T-helper 9 cell (primary cell): Measurements from ENCODE around the gene NR2F2.

Experiments used
- DNase-seq: peaks from one replicate; pipeline ENCODE4 v3.0.0-alpha.2; 2020

NR2F2 gene

DNA sequence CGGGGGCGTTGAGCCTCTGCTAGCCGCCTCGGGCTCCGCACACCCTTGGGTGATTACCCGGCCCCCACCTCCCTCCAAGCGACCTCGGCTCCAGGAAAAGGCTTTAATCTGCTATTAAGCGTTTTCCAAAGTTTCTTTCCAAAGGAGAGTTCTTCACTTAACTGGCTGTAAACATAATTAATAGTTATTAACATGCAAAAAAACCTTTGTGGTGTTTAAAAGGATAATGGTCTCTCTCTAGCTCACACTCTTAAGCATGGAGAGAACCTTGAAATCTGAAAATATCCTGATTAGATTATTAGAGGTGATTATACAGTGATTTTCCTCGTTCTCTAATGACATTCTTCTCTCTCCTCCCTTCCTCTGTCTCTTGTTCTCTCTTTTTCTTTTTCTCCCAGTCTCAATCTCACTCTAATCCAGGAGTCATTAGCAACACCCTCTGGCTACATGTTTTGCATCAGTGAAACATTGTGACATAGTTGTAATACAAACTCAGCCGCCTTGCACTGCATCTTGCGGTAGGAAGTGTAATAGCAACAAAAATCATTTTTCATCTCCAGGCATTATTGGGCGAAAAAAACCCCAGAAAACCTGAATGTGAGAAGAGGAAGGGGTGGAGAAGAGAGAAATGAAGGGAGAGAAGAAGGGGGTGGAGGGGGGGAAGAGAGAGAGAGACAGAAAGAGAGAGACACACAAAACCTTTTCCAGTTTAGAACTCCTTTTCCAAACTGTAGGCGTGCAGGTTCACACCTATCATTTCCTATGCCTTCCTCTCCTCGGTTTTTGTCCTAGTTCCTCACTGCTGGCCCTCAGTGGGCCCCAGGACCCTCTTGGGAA is 24.4 kb downstream of the NR2F2 start:
- DNase-seq = no peak

DNA sequence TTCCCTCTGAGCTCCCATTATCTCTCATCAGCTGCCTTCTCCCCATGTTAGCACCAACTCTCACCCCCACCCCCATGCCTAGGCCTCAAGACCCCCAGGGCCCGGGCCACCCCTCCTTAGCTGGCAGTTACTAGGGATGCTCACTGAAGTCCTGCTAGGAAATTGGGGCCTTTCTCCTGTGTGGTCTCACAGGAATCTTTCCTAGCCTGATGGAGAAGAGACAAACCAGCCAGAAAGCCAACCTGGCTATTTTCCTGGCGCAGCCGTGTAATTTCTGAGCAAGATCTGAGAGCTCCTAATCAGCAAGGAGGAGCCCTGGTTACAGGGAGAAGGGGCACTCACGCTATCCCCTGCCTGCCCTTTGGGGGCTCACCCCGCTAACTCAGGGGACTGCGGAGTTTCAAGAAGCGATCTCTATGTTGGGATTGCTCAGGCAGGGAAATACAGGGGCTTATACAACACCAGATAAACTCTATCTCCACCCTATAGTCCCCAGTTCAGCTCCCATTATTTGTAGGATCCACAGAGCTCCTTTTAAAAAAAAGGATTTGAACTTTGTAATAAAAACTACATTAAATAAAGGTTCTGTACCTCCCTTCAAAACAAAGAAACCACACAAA is 25.2 kb downstream of the NR2F2 start:
- no peak for DNase-seq

DNA sequence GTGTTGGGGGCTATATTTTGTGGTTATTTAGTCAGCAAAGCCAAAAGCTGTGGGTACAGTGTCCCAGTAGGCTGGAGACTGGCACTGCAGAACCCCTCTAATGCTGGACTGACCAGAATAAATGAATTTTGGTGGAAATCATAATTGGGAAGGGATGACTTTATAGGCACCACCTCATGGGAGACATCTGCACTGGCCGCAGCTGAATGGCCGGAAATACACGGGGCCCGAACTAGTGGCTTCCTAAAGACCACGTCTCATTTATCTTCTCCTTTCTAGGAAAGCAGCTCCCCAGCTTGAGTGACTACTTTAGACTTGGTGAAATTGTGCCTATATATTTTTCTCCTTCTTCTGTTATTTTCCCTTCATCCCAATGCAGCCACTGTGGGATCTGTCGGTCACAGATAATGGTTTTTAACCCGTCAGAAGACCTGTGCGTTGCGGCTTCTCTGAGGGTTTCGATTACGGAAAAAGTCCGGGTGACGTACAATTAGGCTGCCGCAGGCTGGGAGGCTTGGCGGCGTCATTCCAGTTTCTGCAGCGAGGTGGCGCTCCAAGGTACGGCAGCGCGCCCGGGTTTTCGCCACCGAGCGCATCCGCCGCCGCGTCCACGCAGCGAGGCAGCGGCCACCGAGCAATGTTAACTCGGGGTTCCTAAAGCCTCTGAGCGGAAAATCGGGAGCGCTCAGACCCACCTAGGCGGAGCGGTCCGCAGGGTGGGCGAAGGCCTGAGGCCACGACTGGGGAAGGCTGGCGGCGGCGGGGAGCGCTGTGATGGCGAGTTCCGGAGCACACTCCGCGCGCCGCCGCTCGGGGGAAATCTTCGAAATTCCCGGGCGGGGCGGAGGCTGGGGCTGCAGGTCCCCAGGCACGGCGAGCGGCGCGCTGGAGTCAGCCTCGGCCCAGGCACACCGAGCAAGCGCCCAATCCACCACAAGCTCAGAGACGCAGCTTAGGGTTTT is 26.3 kb downstream of the NR2F2 start:
- DNase-seq = peak; percentile 50

DNA sequence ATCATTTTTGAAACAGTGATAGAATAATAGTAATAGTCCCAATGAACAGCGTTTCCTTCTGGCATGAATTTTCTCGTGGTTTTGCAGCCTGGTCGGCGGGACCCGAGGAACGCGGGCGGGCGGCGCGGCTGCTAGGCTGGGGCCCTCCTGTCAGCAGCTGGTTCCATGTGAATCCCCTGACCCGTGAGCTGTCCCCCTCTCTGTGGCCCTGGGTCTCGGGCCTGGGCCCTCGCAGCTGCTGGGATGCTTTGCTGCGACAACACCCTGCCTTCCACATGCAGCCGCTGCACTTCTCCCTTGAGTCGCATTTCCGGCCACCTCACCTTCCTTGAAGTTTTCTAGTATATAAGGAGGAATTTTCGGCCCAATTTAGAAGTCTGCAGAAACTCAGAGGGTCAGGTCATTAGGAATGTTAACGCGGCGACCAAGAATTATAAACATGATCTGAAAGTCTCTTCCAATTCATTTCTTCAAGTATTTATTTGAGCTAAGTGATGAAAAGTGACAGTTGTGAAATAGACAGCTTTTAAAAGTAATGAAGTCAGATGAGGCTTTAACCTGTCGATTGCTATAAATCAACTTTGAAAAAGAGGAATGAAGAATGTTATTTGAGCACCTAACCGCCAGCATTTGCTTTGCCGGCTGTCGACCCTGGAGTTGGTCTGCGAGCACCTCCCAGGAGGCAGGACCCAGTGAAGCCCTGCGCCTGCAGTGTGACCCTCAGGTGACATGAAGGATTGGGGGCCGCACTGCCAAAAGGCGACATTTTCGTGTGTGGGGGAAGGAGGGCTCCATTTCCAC is 27.7 kb downstream of the NR2F2 start:
- no peak for DNase-seq

DNA sequence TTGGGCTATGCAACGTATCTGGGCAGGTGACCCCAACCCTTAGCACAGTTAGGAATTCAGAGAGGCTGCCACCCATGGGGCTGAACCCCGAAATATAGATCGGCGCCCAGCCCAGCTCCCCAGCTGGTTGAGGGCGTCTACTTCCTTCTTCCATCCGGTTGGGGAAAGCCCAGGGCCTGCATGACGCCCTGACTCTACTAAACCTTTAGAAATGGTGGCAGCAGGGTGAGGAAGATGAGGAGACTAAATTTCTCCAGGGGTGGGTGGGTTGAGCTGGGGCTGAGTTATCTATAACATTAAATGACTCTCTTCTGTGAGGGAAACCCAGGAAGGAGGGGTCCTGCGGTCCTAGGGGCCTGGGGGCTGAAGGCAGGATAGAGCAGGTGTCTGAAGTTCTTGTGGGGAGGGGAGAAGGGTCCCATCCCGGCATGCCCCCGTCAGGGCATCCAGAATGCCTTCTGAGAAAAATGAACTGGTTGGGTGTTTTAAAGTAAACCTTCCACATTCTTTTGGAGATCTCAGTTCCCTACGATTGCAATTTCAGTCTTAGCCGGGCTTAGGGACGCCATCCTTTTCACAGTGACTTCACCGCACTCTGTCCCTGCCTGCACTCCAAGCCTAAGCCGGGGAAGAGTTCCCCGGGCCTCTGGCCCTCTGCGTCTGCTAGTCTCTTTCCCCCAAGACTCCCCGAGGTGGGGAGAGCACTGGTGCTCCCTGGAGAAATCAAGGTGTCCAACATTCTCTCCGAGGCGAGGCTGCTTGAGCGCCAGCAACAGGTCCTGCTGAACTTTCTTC is 28.5 kb downstream of the NR2F2 start:
- DNase-seq = no peak

DNA sequence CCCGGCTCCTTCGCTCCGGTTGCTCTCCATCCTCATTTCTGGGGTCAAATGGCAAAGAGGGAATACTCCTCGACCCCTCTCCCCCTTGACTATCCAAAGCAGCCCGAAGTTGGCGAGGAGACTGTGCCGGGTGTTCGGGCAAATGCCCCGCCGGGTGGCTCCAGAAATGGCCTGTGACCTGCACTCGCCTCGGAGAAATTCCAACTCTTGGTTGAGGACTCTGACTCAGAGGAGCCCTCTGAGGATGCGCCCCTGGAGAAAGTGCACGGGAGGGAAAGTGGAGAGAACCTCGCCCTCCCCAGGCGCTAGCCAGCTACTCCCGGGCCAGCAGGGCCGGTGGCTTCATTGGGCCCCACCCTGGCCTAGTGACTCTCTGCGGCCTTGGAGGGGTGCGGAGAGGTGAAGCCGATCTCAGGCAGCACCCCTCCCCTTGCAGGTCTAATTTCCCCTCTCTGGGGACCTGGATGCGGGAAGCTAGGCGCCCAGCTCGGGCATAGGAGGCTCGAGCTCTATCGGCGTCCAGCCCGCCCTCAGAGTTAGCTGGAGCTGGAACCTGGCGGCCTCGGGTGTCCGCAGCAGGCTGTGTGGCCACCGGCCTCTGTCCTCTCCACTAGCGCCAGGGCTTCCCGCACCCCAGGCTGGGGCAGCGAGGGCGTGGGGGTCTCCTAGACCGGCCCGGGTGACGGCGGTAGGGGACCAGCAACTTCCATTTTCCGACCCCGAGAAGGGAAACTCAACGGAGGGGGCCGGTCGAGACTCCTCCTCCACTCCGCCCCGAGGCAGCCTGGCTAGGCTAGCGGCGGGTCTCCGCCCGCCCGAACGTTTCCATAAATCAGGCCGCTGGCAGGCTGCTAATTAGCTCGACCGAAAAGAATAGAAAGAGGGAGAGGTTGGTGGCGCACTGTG is 29.4 kb downstream of the NR2F2 start:
- DNase-seq = no peak

DNA sequence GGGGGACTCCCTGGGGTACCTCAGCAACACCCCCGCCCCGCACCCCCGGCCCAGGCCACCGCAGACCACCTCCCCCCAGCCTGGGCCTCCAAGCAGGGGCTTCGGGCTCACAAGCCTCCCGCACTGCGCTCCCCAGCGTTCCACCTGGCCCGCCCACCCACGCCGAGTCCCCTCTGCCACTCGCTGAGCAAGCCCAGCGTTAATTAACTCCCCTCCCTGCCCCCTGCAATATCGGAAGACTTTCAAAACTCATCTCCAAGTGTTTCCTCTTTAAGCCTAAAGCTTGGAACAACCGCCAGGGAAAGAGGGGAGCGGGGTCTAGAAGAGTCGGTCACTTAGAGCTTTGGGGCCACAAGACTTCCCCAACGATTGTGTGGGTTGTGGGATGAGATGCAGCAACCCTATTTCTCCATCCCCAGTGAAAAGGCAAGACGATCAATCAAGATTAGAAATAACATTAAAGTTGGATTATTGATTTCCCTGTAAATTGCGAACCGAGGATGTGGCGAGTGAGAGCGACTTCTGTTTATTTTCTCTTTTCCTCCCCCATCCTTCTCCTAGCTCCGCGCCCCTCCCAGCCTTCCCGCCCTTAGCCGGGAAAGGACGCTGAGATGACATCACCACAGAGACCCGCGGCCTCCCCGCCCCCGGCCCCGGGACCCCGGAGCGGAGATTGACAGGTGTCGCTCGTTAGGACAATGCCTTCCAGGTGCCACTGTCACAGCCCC is 30.2 kb downstream of the NR2F2 start:
- DNase-seq = no peak

DNA sequence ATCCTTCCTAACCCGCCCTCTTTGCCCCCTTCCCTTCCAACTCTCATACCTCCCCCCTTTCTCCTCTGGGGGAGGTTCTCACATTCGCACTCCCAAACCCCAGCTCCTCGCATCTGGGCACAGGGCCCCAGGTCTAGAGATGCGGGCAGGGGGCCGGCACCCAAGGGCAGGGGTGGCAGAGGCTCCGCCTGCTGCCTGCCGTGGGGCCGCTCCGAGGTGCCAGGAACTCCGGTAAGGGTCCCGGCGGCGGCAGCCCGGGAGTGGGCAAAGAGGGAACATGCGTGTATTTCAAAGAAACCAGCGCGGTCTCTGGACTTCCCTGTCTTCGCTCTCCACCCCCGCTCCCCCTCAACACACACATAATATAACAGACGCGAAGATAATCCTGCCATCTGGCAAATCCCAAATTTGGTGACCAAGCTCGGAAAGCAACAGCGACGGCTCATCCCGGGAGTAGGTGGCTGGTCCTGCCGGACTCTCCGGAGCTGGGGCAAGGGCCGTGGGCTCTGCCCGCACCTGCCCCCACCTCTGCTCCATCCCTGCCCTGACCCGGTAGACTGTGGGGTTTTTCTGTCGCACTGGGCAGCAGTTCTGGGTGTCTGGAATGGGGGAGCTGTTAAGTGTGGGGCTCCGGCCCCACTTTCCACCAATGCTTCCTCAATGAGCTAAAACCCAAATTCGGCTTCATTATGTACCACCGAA is 31.0 kb downstream of the NR2F2 start:
- DNase-seq = no peak

DNA sequence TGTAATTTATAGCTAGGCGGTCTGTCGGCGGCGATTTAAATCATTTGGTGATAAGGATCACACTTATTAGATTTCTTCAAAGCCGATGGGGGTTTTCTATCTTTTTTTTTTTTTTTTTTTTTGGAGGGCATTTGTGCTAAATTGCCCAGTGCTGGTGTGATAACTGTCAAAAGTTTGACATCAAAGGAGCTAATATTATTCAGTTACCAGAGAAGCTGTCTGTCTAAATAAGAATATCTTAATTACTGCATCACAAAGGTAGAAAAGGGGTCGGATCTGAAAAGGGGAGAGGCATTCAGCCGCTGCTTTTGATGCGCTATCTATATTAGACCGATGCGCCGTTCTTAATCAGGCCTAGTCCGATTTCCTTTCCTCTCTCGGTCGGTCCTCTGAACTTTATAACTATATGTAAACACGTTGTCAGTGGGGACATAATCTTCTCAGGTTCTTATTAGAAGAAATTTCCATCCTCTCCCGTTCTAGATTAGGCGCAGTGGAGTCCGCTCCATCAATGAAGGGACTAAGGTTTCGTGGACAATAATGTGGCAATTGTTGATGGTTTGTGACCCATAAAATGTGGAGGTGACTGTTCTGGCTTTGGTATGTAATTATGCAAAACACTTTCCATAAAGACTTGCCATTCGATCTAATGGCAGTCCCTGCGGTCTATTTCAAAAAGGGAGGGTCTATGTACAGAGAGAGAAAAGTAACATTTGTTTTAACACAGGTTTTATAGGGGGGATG is 31.7 kb downstream of the NR2F2 start:
- no peak for DNase-seq

DNA sequence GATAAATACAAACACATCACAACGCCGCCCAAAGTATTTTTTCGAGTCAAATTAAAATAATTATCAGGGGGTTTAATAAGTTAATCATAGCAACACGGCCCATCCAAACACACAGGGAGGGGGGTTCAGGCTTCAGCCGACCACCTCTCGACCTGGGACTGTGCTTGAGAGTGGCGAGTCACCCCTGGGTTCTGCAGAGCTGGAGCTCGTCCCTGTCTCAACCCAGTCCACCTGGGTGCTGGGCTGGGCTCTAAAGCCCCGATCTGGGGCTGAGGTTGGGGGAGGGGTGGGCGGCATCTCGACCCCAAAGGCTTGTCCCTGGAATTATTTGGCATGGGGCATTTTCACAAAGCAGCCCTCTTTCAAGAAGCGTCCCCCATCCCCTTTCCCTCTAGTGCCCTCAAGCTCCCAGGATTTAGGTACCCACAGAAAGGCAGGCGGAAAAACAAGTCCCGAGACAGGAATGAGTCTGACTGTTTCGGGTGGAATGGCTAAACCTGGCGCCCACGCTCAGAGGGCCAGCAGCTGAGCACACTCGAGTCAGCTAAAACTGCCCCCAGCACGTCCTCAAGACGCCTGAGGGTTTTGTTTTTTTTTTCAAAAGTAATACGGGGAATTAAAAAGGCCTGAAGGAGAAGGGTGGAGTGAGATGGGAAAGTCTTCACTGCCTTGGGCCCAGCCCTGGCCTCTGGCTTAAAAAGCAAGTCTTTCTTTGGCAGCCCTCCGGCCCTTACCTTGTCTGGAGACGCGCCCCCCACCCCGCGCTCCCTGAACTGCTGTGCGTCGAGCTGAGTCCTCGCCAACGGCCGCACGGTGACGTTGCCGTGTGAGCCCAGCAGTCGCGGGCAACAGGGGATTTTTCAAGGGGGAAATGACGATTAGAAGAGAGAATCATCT is 32.5 kb downstream of the NR2F2 start:
- DNase-seq = no peak

DNA sequence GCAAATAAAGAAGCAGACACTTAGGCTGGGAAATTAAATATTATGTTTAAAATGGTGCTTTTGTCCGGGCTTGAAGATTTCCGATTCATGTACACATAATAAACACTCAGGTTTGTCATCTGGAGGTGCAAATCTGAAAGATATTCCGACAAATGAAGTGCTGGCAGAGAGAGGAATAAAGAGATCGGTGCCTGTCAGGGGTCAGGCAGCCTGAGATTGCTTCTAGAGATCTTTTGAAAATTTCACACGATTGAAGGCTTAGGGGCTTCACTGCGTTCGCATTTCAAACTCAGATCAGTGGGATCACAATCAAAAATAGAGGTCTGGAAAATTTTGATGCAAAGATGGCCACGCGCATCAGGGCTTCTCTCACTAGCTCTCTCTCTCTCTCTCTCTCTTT is 33.2 kb downstream of the NR2F2 start:
- no peak for DNase-seq

DNA sequence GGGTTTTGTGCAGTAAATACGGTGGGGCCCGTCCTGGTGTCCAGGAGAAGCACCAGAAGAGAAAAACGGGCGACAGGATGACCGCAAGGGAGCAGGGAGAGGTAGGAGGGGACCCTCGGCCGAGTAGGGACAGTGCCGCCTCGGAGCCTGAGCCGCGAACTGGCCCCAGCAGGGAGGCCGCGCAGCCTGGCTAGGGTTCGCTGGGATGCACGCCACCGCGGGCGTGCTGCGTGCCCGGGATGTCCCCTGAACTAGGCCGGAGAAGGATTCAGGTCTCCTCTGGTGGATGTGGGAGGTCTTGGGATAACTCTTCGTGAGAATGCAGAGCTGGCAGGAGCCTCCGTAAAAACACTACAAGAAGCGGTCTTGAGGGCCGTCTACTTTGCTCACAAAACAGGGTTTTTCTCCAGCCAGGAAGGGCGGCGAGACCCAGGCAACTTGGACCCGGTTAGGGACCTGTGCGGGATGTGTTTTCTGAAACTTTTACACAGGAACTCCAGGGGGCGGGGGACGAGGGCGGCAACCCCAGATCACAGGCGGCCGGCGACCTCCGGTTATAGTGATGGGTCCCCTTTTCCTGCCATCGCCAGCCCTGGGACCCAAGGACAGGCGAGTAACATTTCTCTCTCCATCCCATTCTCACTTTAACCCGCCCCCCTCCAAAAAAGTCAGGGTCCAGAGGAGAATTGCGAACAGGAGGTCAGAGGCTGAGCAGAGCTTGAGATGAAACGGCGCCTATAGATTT is 35.5 kb downstream of the NR2F2 start:
- DNase-seq = no peak

DNA sequence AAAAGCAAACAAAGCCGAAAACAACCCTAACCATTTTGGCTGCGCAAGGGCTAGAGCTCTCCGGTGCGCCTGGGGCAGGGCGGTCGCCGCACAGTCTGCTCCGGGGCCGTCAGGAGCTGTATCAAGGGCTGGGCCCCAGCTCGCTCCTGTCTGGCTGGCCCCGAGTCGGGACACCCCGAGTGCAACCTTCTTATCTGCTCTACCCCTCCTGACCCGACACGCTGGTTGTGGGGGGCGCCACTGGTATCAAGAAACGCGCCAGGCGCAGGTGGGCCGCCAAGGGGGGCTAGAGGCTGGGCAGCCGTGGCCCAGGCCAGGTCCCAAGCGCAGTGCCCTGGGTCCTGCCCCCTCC is 36.0 kb downstream of the NR2F2 start:
- DNase-seq = no peak

DNA sequence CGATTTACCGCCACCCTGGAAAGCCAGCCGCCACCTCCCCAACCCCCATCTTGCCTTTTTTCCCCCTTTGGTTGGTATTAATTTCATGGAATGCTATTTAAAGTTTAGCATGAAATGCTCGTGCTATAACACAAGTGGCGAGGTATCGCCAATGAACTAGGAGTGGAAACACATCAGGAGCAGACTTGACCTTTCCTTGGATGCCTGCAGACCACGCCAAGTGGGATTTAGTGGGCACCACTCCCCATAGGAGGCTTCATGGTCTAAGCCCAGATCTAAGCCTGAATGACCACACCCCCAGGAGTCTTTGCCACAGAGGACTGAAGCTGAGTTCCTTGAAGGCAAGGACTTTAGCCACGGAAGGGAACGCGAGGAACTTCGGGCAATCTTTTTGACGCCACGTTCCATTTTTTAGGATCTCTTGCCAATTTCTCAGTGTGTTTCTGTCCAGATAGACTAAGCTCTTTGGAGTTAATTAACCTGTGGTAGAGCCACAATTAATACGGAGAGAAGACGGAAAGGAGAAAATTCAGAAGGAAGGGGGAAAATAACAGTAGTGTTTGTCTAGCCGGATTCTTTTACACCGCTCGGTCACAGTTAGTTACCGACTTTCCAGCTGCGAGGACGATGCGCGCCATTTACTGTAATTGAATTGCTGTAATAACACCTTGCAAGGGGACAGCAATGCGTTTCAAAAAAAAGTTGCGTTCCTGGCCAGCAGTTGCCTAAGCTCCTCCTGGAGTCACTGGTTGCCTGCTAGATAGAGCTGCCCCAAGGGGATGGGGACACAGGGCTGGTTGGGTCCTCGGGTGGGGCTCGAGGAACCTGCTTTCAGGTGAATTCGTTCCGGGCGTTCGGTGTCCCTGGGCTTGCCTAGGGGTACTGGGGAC is 37.1 kb downstream of the NR2F2 start:
- no peak for DNase-seq

DNA sequence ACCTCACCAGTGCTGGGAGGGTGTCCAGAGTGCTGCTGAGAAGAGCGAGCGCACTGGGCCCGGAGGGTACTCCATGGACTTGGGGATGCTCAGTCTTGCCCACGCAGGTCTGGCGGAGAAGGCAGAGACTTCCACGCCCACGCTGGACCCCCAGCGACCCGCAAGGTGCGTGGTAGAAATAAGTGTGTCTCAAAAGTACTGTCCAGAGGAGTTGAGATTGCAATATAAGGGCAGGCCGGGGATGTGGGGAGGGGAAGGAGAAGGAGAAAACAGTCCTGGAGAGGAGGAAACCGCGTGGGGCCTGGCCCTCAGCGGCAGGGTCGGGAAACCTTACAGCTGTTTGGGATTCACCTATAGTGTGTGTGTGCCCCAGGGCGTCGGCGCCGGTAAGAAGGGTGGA is 38.9 kb downstream of the NR2F2 start:
- no peak for DNase-seq
